HEK293T (cell line): ENCODE measurements around the gene KCNMA1.

Experiments
- ARNT ChIP-seq: fragments of 450-650 bp; IDR thresholded peaks from 2 replicates; pipeline ENCODE4 v1.6.1; 2017; ENCODE audit warnings: mild to moderate bottlenecking
- FOXK2 ChIP-seq: fragments of 450-650 bp; IDR thresholded peaks from 2 replicates; pipeline ENCODE4 v1.6.1; 2016; ENCODE audit warnings: mild to moderate bottlenecking

GRCh38 chr10:76878514-76878913, 759.1 kb downstream of the KCNMA1 start:
- TF ChIP-seq ARNT (no peak), FOXK2 (no peak)
